PC-3 (cell line): ENCODE data around the gene MGAT2.

Experiments
- CTCF ChIP-seq: fragments of 300-600 bp; sonication (generic); conservative IDR thresholded peaks from 2 replicates; pipeline ENCODE4 v1.5.1; 2017; ENCODE audit warnings: antibody characterized with exemption, low read depth, mild to moderate bottlenecking, low read length
- EZH2 ChIP-seq: fragments of 300-600 bp; sonication (generic); IDR thresholded peaks from one replicate; pipeline ENCODE4 v1.6.1; 2017; ENCODE audit warnings: antibody characterized with exemption, mild to moderate bottlenecking, low read length; ENCODE audit not compliant: unreplicated experiment
- EZH2phosphoT487 ChIP-seq: fragments of 300-600 bp; sonication (generic); IDR thresholded peaks from 2 replicates; pipeline ENCODE4 v1.6.1; 2018; ENCODE audit warnings: mild to moderate bottlenecking, antibody characterized with exemption, low read length, borderline replicate concordance

DNA sequence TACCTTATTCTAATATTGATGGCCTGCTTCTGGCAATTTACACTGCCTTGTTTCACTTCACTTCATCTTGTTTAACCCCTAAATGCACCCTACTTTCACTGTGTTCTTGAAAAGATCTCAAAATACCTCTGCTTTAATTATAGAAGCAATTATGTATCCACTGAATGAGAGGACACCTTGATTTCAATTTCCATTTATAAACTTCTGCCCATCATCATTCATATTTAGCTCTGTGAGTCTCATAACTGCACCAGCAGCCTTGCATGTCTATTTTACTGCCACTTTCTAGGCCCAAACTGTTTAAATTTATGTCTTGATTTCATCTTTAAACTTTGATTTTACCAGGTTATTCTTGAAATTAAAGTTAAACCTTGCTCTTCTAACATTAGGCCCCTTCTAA is 21.6 kb downstream of the MGAT2 start:
- no peak for TF ChIP-seq CTCF
- TF ChIP-seq EZH2, result no peak
- no peak for TF ChIP-seq EZH2phosphoT487
